PFSK-1 (cell line): Measurements from ENCODE around the gene RNF146.

Experiments
- POLR2AphosphoS5 ChIP-seq: IDR thresholded peaks from 2 replicates; pipeline ENCODE4 v1.6.1; 2012; ENCODE audit warnings: low read depth, mild to moderate bottlenecking, control low read depth, low read length, moderate library complexity
- SIN3A ChIP-seq: IDR thresholded peaks from 2 replicates; pipeline ENCODE4 v1.6.1; 2012; ENCODE audit warnings: mild to moderate bottlenecking, low read length, moderate library complexity, borderline replicate concordance; ENCODE audit not compliant: insufficient read depth
- TAF1 ChIP-seq: IDR thresholded peaks from 2 replicates; pipeline ENCODE4 v1.6.1; 2012; ENCODE audit warnings: low read length, control low read depth, borderline replicate concordance; ENCODE audit not compliant: insufficient read depth
- TF ChIP-seq, protein P1 (sequence below), 2 experiments: IDR thresholded peaks; 2 replicates each; pipeline versions ENCODE4 v1.6.1 to v1.8.0; 2011 to 2012; ENCODE audit warnings: low read depth in 2 of 2, low read length in 2 of 2, control low read depth in 1 of 2, inconsistent platforms in 1 of 2, mild to moderate bottlenecking in 1 of 2, moderate library complexity in 1 of 2; ENCODE audit not compliant: insufficient read depth in 1 of 2

DNA sequence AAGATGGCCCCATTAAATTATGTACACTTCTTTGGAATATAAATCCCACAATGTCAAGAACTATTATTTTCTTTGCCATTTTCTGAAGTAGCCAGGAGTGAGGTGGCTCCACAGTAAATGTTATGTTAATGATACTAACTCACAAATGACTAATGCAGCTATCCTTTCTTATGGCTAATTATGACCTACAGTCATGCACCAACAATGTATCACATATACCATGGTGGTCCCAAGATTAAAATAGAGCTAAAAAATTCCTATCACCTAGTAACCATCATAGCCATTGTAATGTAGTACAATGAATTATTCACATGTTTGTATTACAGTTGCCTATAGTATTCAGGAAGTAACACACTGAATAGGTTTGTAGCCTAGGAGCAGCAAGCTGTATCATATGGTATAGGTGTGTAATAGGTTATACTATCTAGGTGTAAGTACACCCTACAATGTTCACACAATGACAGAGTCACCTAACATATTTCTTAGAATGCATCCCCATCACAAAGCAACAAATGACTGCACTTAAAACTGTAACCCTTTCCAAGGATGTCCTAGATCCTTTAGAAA is 61.5 kb downstream of the RNF146 start:
- TF ChIP-seq TAF1 = no peak
- TF ChIP-seq SIN3A = no peak
- no peak for TF ChIP-seq POLR2AphosphoS5
- TF ChIP-seq, protein P1, sequence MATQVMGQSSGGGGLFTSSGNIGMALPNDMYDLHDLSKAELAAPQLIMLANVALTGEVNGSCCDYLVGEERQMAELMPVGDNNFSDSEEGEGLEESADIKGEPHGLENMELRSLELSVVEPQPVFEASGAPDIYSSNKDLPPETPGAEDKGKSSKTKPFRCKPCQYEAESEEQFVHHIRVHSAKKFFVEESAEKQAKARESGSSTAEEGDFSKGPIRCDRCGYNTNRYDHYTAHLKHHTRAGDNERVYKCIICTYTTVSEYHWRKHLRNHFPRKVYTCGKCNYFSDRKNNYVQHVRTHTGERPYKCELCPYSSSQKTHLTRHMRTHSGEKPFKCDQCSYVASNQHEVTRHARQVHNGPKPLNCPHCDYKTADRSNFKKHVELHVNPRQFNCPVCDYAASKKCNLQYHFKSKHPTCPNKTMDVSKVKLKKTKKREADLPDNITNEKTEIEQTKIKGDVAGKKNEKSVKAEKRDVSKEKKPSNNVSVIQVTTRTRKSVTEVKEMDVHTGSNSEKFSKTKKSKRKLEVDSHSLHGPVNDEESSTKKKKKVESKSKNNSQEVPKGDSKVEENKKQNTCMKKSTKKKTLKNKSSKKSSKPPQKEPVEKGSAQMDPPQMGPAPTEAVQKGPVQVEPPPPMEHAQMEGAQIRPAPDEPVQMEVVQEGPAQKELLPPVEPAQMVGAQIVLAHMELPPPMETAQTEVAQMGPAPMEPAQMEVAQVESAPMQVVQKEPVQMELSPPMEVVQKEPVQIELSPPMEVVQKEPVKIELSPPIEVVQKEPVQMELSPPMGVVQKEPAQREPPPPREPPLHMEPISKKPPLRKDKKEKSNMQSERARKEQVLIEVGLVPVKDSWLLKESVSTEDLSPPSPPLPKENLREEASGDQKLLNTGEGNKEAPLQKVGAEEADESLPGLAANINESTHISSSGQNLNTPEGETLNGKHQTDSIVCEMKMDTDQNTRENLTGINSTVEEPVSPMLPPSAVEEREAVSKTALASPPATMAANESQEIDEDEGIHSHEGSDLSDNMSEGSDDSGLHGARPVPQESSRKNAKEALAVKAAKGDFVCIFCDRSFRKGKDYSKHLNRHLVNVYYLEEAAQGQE (IDR thresholded peaks at IDR 0.05; ENCODE audit: insufficient read depth in 1 of 2, low read depth in 2 of 2, low read length in 2 of 2) = no peak
